Activated naive CD4-positive, alpha-beta T cell treated with Interleukin-2 at 50 U/mL for 16 hours (primary cell): ENCODE measurements around the gene KCNS1.
A peak's percentile ranks its signal among the peaks of the same experiment; 100 is the strongest.

Experiments
- DNase-seq: peaks from one replicate; pipeline ENCODE4 v3.0.0-alpha.2; 2020

Gene KCNS1

DNA sequence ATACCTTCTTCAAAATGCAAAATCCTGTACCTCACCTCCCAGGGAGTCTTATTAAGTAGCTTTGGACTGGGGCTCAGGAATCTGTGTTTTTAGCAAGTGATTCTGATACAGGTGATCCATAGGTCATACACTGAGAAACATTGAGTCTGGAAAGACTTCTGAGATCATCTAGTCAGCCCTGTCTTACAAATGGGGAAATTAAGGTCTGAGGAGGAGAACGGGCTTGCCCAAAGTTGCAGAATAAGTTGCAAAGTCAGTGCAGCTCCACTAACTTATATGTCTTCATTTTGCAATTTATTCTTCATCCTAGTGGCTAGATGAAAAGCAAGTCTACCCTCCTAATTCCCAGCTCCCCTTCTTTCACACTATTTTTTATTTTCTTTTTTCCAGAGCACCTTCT lies 28.9 kb downstream of the KCNS1 start:
- DNase-seq: no peak

DNA sequence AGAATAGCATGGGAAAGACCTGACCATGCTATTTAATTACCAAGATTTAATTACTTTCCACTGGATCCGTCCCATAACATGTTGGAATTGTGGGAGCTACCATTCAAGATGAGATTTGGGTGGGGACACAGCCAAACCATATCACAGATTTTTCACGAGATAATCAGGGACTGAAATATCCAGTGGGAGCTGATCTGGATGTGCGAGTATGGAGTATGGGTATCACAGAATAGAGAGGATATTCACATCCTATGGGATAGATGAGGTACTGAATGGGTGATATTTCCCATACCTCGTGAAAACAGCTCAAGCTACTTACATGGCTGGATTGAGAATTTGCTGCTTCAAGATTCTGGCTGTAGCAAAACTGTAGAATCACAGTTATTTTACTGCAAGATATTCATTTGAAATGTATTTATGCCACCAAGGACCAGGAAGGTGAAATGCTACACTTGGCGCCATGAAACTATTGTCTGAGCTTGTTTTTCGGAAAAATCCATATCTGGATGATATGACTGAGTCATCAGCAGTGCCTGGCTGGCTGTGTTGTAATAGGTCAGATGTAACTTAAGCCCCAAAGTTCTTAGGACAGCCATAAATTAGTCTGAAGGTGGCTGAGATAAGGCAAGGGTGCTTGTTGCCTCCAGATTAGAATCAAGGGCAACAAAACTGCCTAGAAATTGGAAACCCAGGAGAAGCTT lies 29.8 kb downstream of the KCNS1 start:
- DNase-seq: no peak

DNA sequence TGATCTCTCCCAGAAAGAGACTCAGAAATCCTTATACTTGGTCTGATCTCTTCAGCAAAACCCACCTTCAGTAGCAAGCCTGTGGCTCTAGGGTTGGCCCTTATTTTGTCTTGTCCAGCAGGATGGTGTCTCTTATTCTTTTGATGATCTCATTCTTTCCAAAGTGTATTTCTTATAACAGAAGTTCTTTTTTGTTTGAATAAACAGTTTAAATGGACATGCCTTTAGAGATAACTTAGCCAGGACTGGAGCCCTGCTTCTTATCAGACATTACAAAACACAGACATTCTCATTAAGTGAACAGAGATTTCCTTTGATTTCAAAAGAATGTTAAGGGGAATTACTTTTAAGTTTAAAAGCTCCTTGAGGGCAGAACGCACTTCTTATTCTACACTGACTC lies 31.7 kb downstream of the KCNS1 start:
- no peak for DNase-seq

DNA sequence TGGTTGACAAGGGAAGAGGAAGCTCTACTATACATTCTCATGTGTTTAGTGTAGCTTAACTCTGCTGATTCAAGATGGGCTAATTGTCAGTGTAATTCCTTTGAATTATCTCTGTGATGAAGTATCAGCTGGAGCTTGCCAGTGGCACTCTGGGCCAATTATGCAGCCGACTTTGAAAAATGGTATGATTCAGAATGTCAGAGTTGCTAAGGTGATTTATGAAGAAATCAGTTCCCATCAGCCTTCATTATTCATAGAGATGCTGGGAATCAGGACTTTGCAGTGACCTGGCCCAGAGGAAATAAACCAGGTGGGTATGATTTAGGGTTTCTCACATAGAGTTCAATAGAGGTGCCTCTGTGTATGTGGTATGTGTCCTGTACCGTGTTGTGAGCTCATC lies 33.4 kb downstream of the KCNS1 start:
- no peak for DNase-seq

DNA sequence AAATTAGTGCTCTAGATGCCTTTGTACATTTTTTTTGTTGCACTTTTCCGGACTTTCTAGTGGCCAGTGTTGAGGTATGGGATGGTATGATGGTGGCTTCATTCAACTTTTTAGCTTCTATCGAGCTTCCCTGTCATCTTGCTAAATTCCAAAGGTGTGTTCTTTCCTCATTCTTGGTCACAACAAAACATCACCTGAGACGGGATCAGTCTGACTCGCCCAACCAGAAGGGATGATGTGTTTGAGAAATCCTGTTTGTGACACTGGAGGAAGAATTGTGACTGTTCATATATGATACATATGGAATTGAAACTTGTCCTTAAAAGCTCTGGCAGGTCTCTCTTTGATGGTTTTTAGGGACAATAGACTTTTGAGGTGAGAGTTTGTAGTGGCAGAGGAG lies 33.8 kb downstream of the KCNS1 start:
- DNase-seq: no peak

DNA sequence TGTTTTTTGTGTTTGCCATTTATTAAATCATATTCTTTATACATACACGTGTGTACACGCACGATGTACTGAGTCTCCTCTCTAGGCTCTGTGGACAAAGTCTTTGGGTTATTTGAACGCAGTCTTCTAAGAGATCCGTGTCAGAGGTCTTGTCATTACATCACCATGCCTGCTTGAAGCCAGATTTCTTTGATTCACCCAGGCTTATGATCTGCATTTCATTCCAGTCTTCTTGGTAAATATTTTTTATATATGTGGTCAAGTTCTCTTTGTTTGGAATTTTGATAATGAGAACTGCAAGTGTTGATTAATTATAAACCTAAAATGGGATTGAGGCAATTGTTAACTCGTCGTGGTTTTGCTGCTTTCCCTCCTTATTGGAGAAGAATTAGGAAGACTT lies 34.6 kb downstream of the KCNS1 start:
- DNase-seq: no peak

DNA sequence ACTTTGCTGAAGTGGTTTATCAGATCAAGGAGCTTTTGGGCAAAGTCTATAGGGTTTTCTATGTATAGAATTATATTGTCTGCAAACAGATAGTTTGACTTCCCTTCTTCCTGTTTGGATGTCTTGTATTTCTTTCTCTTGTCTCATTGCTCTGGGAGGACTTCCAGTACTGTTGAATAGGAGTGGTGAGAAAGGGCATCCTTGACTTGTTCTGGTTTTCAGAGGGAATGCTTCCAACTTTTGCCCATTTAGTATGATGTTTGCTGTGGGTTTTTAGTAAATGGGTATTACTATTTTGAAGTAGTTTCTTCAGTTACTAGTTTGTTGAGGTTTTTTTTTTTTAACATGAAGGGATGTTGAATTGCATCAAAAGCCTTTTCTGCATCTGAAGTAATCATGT lies 36.1 kb downstream of the KCNS1 start:
- no peak for DNase-seq

DNA sequence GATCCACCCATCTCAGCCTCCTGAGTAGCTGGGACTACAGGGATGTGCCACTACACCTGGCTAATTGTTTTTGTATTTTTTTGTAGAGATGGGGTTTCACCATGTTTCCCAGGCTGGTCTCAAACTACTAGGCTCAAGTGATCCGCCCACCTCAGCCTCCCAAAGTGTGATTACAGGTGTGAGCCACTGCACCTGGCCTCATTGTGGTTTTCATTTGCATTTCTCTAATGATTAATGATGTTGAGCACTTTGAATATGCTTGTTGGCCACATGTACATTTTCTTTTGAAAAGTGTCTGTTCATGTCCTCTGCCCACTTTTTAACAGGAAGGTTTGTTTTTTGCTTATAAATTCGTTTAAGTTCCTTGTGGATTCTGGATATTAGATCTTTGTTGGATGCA lies 37.8 kb downstream of the KCNS1 start:
- DNase-seq: peak; percentile 14

DNA sequence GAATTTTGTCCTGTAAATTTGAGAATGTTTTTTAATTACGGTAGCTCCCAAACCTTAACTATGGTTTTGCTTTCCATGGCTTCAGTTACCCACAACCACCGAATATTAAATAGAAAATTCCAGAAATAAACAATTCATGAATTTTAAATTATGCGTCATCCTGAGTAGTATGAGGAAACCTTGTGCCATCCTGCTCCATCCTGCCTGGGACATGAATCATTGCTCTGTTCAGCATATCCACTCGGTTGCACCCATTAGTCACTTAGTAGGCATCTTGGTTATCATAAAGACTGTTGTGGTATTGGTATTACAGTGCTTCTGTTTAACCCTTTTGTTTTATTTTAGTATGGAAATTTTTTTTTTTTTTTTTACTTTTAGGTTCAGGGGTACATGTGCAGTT lies 39.7 kb downstream of the KCNS1 start:
- no peak for DNase-seq

DNA sequence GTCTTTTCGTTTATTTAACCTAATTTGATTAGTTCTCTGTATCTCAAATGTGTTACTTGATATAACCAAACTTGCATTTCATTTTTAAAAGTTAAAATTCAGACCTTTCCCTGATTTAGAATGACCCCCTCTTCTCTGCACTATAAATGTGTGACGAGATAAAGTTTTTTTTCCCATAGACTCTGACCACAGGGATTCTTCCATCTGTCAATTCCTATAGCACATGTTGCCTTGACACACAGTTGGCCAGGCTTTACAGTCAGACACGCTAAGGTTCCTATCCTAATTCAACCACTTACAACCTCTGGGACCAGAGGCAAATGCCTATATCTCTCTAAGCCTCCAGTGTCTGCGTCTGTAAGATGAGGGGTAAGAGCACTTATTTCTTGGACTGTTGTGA lies 40.6 kb downstream of the KCNS1 start:
- DNase-seq: no peak

DNA sequence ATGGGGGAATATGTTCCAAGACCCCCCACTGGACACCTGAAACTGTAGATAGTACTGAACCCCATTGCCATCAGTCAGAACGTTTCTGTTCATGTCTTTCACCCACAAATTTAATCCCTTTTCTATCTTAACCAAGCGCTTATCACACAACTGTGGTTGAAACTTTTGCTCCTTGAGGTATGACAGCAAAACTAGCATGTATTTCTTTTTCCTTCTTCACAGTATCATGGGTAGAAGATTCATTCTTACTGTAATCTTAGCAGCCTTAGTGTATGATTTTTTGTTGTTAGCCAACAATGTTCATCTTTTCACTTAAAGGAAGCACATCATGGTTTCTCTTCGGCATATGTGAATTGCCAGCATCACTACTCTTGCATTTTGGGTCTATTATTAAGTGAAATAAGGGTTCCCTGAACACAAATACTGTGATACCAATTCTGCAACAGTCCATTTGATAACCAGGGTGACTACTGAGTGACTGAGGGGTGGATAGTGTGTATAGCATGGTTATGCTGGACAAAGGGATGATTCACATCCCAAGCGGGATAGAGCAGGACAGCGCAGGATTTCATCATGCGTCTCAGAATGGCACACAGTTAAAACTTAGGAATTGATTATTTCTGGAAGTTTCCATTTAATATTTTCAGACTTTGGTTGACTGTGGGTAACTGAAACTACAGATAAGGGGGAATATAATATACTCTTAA lies 41.8 kb downstream of the KCNS1 start:
- DNase-seq: no peak

DNA sequence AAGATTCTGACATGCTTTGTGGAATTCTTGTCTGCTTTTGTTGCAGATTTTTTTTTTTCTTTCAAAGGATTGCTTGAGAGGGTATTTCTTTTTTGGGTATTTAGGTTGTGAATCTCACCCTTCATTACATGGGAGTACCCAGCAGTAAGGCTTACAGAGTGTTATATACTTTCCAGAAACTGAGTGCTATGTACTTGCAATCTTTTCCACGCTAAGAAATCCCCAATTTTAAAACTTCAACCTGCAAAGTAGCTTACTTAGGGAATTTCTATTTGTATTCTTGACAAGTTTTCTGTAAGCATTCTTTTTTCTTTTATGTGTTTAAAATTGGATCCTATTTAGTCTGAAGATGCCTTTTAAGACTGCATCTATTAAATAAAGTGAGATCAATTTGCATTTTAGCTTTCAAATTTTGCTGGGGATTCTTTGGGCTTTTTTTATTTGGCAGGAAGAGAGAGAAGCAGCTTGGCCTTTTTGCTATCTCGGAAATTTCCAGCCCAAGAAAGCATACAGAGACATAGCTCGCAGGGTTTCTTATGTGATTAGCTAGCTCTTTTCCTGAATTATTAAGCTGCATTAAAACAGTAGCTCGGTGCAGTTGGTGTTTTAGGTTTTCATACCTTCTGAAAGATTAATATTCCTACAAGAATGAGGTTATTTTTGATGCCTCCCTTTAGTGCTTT lies 42.6 kb downstream of the KCNS1 start:
- DNase-seq: no peak

DNA sequence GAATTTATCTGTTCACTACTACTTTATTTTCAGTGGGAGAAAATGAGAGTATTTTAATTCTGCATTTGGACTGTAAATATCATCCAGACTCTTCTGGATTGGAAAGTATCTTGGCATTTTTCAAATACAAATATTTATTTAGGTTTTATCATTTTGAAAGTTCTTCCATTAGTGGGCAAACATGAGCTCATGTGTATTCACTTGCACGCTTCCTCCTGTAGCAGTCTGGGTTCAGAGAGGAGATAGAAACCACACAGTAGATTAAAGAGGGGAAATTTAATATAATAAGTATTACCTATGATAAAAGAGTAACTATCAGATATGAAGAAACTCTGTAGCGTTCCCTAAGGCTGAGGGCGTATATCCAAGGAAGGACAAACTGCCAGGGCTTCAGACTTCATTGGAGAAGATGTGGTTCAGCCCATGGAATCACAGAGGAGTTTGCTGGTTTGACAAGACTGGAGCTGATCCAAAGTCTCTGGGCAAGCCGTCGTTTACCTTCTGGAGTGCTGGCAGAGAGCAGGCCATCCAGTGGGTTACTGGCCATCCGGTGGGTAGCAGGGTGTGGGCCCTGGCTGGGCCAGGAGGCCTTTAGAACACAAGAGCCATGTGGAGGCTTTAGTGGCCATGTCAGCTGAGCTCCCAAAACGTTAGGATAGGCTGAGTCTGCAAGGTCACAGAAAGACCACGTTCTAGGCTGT lies 44.3 kb downstream of the KCNS1 start:
- DNase-seq: no peak

DNA sequence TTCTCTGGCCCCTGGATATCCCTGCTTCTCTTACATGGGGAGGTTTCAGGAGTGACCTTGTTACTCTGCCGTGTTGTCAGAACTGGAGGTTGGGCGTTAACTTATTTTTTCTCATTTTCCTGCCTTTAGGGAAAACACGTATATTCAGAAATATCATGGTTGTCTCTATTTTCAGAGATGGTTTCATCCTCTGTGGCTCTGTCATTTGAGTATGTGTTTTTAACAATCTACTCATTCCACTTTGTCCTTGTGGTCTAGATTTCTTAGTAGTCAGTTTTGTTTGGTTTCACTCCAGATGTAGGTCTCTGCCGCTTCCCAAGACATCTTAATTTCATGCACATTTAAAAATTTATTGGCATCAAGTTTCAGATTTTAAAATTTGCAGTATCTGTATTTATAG lies 45.9 kb downstream of the KCNS1 start:
- no peak for DNase-seq

DNA sequence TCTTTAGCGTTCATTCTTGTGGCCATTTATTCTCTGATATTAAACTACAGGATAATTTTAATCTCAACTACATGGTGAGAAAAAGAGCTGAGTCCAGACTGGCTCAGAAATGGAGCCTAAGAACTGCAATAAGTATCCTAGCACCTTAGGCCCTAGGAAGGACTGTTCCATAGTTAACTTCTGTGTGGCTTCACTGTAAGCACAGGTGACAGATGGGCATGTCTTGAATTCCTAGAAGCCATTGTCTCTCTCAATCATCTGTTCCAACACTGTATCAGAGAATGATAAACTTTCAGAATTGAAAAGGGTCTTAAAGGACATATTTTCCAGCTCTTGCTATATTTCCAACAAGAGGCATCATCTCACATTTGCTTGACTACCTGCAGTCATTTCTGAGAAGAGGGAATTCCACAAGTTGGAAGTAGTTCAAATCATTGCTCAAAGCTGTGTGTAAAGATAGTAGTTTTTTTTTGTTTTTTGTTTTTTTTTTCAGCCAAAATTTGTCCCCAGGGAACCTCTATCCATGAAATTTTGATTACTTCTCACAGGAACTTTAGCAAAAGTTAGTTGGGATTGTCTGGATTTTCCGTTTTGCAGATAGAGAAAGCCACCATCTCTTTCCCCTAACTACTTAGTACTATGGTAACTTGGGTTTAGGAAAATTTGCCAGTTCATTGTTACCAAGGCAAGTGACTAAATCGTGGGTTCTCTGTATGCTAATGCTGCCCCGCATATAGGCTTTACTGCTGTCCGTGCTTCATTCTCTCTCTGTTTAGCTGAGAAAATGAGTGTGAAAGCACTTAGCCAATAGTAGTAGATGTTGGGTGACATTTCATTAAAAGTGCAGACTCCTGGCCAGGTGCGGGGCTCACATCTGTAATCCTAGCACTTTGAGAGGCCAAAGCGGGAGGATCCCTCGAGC lies 47.2 kb downstream of the KCNS1 start:
- no peak for DNase-seq

DNA sequence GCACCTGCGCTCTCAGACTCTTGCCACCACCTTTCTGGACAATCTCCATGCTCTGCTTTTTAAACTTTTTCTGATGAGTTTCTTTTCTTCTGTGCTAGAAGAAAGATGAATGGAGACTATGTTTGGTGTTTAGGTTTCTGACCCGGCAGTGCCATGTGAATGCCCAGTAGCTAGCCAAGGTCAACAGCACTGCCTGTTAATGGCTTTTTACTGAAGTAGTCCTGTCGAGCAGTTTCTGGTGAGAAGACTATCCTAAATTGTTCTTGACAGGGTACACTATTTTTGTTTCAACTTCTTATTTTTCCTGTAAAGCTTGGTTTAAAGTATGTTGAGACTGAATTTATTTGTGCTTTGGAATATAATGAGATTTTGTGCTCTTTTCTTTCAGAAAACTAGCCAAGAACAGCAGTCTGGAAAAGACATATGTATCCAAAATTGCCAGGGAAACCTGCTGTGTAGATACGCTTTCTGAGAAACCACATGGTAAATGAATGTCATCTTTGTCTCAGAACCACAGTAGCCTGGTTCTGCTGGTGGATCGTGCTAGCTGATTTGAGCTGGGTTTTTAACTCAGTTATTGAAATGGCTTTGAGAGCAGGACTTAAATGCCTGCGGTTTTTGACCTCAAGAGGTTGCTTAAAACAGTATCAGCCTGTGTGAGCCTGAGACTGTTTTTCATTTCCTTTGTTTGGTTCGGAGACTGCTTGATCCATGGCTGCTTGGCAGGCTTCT lies 48.1 kb downstream of the KCNS1 start:
- no peak for DNase-seq

DNA sequence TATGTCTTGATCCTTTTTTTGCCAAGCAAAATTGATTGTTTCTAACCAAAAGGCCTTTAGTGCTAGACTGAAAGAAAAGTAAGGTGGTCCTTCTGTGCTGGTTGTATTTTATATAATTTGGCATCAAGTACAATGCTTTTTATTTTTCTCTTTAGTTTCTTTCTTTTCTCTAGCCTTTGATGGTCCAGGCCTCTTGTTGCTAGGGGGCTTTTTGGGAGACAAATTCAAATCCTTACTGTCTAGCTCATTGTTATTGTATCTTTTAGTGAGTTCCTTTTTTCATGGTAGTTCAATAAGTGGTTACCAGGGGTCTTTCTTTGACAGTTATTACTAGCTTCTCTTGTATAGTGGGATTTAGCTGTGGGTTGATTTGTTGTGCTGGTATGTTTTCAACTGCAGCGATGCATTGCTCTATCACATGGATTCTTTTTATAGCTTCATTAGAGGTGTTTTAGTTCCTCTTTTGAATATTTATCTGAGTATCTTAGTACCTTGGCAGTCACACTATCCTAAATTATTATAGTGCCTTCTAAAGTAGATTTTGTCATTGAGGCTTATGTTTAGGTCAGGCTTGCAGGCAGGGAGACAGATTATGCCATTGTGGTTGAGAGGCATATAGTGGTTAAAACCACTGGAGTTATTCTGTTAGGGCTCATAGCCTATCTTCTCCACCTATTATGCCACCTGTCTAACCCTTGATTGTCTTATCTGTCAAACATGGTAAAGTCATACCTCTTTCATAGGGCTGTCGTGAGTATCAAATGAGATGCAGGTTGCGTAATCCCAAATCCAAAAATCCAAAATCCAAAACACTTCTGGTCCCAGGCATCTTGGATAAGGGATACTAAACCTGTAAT lies 49.5 kb downstream of the KCNS1 start:
- DNase-seq: no peak

DNA sequence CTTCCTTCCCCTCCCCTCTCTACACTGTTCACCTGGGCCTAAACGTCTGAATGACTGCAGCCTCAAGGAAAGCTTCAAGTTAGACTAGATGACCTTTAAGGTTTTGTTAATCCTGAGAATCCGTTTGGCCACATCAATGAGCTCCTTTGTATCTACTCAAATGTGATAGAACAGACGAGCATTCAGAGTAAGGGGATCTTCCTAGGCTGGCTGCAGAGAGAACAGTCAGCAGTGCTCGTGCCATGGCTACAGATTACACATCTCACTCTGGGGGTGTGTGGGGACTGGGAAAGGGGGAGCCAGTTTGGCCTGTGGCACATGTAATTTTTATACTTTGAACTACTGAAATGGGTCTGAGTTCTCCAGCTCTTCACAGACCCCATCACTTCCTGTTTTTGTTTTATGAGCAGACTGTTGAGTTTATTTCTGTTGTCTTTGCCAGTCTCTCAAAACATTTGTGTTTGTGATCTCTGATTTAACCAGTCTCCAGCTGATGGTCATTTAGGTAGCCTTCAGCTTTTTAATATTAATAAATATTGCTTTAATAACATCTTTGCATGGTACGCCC lies 50.9 kb downstream of the KCNS1 start:
- no peak for DNase-seq

DNA sequence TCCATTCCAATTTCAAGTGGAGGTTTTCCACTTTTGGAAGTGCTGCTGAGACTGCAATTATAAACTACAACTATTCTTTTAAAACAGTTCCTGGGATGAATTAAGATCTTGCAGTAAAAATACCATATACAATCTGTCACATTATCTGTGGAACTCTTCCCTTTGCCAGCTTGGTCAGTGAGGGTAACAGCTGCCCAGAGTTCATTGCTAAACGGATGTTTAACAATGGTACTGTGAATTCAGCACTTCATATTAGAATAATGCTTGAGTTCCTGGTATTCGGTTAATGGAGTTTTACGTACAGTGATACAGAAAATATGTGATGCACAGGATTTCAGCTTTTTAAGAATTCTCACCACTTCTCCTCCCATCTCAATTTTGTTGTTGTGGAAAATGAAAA lies 51.5 kb downstream of the KCNS1 start:
- no peak for DNase-seq

DNA sequence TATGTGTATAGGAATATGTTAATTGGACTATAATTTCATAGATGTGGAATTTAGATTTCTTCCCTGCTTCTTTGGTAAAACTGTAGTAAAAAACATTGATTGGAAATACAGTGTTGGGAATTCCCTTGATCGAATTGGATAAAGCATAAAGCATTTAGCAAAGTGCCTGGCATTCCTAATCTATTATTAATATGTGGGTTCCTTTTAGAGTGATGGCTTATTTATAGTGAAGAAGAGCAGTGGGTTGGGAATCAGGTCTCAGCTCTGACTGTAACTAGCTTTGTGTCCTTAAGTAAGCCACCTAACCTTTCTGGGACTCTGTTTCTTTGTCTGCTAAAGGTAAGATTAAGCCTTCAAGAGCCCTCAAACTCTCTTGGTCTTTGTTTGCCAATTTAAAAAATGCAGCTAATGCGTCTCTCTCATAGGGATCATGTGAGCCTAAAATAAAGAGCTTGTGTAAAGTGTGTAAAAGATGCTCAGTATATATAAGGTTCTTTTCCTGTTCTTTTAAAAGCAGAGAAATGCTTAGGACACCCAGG lies 53.3 kb downstream of the KCNS1 start:
- no peak for DNase-seq
